ENCODE results near the gene MGAT5.

DNA sequence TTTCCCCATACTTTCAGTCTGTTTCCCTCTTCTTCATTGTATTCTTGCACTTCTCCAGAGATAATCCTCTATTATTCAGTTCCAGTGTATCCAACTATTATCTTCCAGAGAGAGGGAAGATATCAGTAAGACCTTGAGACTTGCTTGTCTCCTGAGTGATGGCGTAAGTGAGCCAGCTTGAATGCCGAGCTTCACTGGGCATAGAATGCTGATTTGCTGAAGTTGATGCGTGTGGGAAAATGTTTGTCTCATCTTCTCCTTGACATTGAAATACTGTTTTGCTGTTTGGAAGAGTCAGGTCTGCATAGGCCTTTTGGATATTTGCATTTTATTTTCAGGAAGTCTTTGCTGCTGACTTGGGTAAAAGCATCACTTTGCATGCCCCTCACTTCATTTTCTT is 41.1 kb upstream of the MGAT5 start:
- TF ChIP-seq, protein P1, sequence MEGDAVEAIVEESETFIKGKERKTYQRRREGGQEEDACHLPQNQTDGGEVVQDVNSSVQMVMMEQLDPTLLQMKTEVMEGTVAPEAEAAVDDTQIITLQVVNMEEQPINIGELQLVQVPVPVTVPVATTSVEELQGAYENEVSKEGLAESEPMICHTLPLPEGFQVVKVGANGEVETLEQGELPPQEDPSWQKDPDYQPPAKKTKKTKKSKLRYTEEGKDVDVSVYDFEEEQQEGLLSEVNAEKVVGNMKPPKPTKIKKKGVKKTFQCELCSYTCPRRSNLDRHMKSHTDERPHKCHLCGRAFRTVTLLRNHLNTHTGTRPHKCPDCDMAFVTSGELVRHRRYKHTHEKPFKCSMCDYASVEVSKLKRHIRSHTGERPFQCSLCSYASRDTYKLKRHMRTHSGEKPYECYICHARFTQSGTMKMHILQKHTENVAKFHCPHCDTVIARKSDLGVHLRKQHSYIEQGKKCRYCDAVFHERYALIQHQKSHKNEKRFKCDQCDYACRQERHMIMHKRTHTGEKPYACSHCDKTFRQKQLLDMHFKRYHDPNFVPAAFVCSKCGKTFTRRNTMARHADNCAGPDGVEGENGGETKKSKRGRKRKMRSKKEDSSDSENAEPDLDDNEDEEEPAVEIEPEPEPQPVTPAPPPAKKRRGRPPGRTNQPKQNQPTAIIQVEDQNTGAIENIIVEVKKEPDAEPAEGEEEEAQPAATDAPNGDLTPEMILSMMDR (IDR thresholded peaks at IDR 0.05) = no peak
- no peak for TF ChIP-seq POLR2A (IDR thresholded peaks at IDR 0.05)
